ENCODE results near the gene USP2. TPM values are rescaled to one million over a fixed set of nuclear protein-coding genes. Genes with fewer than 3 reads are reported as not detected.

The USP2 gene
- total RNA-seq, 1 experiment from 2014 or later: 3.1 TPM

DNA sequence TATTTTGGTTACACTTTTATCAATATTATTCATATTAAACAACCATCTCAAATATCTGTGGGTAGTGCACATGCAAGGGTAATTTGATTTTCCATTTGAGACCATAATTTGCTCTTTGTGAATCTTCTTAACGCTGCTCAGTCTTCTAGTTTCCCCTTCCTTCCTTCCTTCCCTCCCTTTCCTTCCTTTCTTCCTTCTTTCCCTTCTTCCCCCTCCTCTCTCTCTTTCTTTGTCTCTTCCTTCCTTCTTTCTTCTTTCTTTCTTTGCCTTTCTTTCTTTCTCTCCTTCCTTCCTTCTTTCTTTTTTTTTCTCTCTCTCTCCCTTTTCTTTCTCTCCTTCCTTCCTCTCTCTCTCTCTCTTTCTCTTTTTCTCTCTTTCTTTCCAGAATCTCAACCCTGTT lies 51.3 kb downstream of the USP2 start:
- ATAC-seq (no peak), DNase-seq (ENCODE audit: low read depth, low spot score) (no peak)
- Histone ChIP-seq H3K9me3 (ENCODE audit: control insufficient read depth, insufficient read depth, low read depth, low read length) (no peaks in the 10 kb centered on the region), H3K27ac (ENCODE audit: low read length) (no peak overlapping the region), H3K27me3 (ENCODE audit: control insufficient read depth, insufficient read depth, low read length) (no peaks in the 10 kb centered on the region), H3K4me1 (ENCODE audit: control insufficient read depth, insufficient read depth, low read length) (peaks cover 5% of the 10 kb centered on the region), H3K4me3 (ENCODE audit: low read depth in 2 of 2, low read length in 2 of 2) (no peak overlapping the region), H3K36me3 (ENCODE audit: control insufficient read depth, insufficient read depth, low read length) (no peaks in the 10 kb centered on the region)
- TF ChIP-seq TCF7L2 (IDR thresholded peaks at IDR 0.05; ENCODE audit: low read depth, low read length) (no peak), SIN3A (IDR thresholded peaks at IDR 0.05; ENCODE audit: borderline replicate concordance, insufficient read depth, low read depth, low read length) (no peak), POLR2AphosphoS5 (IDR thresholded peaks at IDR 0.05; ENCODE audit: low read depth, low read length) (no peak)
- TF ChIP-seq, protein P1, sequence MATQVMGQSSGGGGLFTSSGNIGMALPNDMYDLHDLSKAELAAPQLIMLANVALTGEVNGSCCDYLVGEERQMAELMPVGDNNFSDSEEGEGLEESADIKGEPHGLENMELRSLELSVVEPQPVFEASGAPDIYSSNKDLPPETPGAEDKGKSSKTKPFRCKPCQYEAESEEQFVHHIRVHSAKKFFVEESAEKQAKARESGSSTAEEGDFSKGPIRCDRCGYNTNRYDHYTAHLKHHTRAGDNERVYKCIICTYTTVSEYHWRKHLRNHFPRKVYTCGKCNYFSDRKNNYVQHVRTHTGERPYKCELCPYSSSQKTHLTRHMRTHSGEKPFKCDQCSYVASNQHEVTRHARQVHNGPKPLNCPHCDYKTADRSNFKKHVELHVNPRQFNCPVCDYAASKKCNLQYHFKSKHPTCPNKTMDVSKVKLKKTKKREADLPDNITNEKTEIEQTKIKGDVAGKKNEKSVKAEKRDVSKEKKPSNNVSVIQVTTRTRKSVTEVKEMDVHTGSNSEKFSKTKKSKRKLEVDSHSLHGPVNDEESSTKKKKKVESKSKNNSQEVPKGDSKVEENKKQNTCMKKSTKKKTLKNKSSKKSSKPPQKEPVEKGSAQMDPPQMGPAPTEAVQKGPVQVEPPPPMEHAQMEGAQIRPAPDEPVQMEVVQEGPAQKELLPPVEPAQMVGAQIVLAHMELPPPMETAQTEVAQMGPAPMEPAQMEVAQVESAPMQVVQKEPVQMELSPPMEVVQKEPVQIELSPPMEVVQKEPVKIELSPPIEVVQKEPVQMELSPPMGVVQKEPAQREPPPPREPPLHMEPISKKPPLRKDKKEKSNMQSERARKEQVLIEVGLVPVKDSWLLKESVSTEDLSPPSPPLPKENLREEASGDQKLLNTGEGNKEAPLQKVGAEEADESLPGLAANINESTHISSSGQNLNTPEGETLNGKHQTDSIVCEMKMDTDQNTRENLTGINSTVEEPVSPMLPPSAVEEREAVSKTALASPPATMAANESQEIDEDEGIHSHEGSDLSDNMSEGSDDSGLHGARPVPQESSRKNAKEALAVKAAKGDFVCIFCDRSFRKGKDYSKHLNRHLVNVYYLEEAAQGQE (IDR thresholded peaks at IDR 0.05; ENCODE audit: insufficient read depth in 1 of 2, low read depth in 2 of 2, low read length in 1 of 2): no peak
- TF ChIP-seq, protein P2, sequence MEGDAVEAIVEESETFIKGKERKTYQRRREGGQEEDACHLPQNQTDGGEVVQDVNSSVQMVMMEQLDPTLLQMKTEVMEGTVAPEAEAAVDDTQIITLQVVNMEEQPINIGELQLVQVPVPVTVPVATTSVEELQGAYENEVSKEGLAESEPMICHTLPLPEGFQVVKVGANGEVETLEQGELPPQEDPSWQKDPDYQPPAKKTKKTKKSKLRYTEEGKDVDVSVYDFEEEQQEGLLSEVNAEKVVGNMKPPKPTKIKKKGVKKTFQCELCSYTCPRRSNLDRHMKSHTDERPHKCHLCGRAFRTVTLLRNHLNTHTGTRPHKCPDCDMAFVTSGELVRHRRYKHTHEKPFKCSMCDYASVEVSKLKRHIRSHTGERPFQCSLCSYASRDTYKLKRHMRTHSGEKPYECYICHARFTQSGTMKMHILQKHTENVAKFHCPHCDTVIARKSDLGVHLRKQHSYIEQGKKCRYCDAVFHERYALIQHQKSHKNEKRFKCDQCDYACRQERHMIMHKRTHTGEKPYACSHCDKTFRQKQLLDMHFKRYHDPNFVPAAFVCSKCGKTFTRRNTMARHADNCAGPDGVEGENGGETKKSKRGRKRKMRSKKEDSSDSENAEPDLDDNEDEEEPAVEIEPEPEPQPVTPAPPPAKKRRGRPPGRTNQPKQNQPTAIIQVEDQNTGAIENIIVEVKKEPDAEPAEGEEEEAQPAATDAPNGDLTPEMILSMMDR (IDR thresholded peaks at IDR 0.05): no peak
- BruUV-seq (replicated peaks): no TSS peak
- ChIA-PET POLR2A (no interaction called here), CTCF (no interaction called here)
- intact Hi-C loops (cut with micrococcal nuclease; ENCODE audit: unreplicated experiment) (no loop called here), in situ Hi-C loops (cut with HindIII; ENCODE audit: low pct_unique_long_range_greater_than_20kb, low sequenced_read_pairs) (no loop called here)

DNA sequence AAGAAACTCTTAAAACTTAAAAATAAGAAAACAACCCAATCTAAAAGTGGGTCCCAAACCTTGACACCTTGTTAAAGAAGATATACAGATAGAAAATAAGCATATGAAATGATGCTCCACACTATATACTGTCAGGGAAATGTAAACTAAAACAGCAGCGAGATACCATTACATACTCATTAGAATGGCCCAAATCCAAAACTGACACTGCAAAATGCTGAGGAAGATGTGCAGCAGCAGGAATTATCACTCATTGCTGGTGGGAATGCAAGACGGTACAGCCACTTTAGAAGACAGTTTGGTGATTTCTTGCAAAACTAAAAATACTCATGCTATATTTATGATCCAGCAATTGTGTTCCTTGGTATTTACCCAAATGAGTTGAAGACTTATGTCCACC lies 52.2 kb downstream of the USP2 start:
- ChIA-PET POLR2A (no interaction called here), CTCF (no interaction called here)
- TF ChIP-seq, protein P2 (IDR thresholded peaks at IDR 0.05): no peak
- TF ChIP-seq SIN3A (IDR thresholded peaks at IDR 0.05; ENCODE audit: borderline replicate concordance, insufficient read depth, low read depth, low read length) (no peak), POLR2AphosphoS5 (IDR thresholded peaks at IDR 0.05; ENCODE audit: low read depth, low read length) (no peak), TCF7L2 (IDR thresholded peaks at IDR 0.05; ENCODE audit: low read depth, low read length) (no peak)
- TF ChIP-seq, protein P1 (IDR thresholded peaks at IDR 0.05; ENCODE audit: insufficient read depth in 1 of 2, low read depth in 2 of 2, low read length in 1 of 2): no peak
- no peaks in the 10 kb centered on the region for H3K36me3 ChIP-seq (ENCODE audit: control insufficient read depth, insufficient read depth, low read length)
- ATAC-seq: no peak
- no peak for DNase-seq (ENCODE audit: low read depth, low spot score)
- H3K4me3 ChIP-seq (ENCODE audit: low read depth in 2 of 2, low read length in 2 of 2): no peak overlapping the region
- intact Hi-C loops (cut with micrococcal nuclease; ENCODE audit: unreplicated experiment) (no loop called here), in situ Hi-C loops (cut with HindIII; ENCODE audit: low pct_unique_long_range_greater_than_20kb, low sequenced_read_pairs) (no loop called here)
- BruUV-seq (replicated peaks): no TSS peak
- no peaks in the 10 kb centered on the region for H3K27me3 ChIP-seq (ENCODE audit: control insufficient read depth, insufficient read depth, low read length)
- no peaks in the 10 kb centered on the region for H3K9me3 ChIP-seq (ENCODE audit: control insufficient read depth, insufficient read depth, low read depth, low read length)
- no peak overlapping the region for H3K27ac ChIP-seq (ENCODE audit: low read length)
- no peaks in the 10 kb centered on the region for H3K4me1 ChIP-seq (ENCODE audit: control insufficient read depth, insufficient read depth, low read length)

Data from Panc1 (cell line).